ENCODE results near the gene PPP1R10. TPM values are rescaled to one million over a fixed set of nuclear protein-coding genes. Genes with fewer than 3 reads are reported as not detected.

The PPP1R10 gene
- total and polyA plus RNA-seq, 2 of the 13 experiments (the other 11 are each of a cell fraction or from before 2014, with no cell fraction given), result 26.3 to 38.4 TPM

GRCh38 chr6:30614044-30614842 lies 2.8 kb downstream of the PPP1R10 start (continued):
- TF ChIP-seq ZNF407 (CRISPR knock-in tag; IDR thresholded peaks at IDR 0.05; ENCODE audit: not compliant biosample characterization), result no peak
- TF ChIP-seq CENPX (CRISPR knock-in tag; IDR thresholded peaks at IDR 0.05), result no peak
- TF ChIP-seq HCFC1 (IDR thresholded peaks at IDR 0.05; ENCODE audit: low read depth, low read length), result no peak
- no peak for TF ChIP-seq ZNF350 (CRISPR knock-in tag; IDR thresholded peaks at IDR 0.05; ENCODE audit: borderline replicate concordance, low read depth)
- TF ChIP-seq ZNF724P (CRISPR knock-in tag; IDR thresholded peaks at IDR 0.05; ENCODE audit: borderline replicate concordance), result no peak; the same call in 1 of the 2 replicates
- no peak for TF ChIP-seq ZNF367 (CRISPR knock-in tag; IDR thresholded peaks at IDR 0.05; ENCODE audit: borderline replicate concordance)
- TF ChIP-seq NCOR1 (IDR thresholded peaks at IDR 0.05; ENCODE audit: borderline replicate concordance, low read length), result no peak
- TF ChIP-seq SP5 (CRISPR knock-in tag; IDR thresholded peaks at IDR 0.05; ENCODE audit: borderline replicate concordance, low read depth), result no peak
- TF ChIP-seq ZNF550 (CRISPR knock-in tag; IDR thresholded peaks at IDR 0.05; ENCODE audit: borderline replicate concordance), result no peak
- no peak for TF ChIP-seq ZFP91 (CRISPR knock-in tag; IDR thresholded peaks at IDR 0.05; ENCODE audit: borderline replicate concordance)
- TF ChIP-seq AKAP8 (CRISPR knock-in tag; IDR thresholded peaks at IDR 0.05), result 0 out of 2 replicates have a peak, but pooled peaks have one; percentile 58
- no peak for TF ChIP-seq RNF2 (conservative IDR thresholded peaks at IDR 0.05; ENCODE audit: low read depth)
- no peak for TF ChIP-seq EZH2 (conservative IDR thresholded peaks at IDR 0.05; ENCODE audit: low read depth, low read length)
- no peak for TF ChIP-seq FOSL1 (CRISPR knock-in tag; IDR thresholded peaks at IDR 0.05; ENCODE audit: borderline replicate concordance)
- TF ChIP-seq BRF2 (CRISPR knock-in tag; IDR thresholded peaks at IDR 0.05), result peak; percentile 0; the same call in 1 of the 2 replicates
- 0 out of 2 replicates have a peak, but pooled peaks have one; percentile 49 for TF ChIP-seq TMF1 (CRISPR knock-in tag; IDR thresholded peaks at IDR 0.05; ENCODE audit: low read depth)
- no peak for TF ChIP-seq TRIM22 (IDR thresholded peaks at IDR 0.05)
